OCI-LY7 (cell line): Measurements from ENCODE around the gene TMEM248.
"Not testable (repeated sequence)": the region's sequence is repeated elsewhere in the genome, so short reads cannot be mapped to it uniquely, and the experiment has no call there.

Experiments used
- EZH2phosphoT487 ChIP-seq: fragments of 200-600 bp; sonication (generic); IDR thresholded peaks from 2 replicates; pipeline ENCODE4 v1.6.1; 2018; ENCODE audit warnings: low read depth, borderline replicate concordance, mild to moderate bottlenecking, mixed run types, antibody characterized with exemption, low read length, moderate library complexity, mixed read lengths
- TF ChIP-seq, protein P1 (sequence below): fragments of 200-600 bp; sonication (generic); conservative IDR thresholded peaks from 2 replicates; pipeline ENCODE4 v1.5.1; 2014; ENCODE audit warnings: mild to moderate bottlenecking, antibody characterized with exemption, low read length, moderate library complexity, mixed read lengths

DNA sequence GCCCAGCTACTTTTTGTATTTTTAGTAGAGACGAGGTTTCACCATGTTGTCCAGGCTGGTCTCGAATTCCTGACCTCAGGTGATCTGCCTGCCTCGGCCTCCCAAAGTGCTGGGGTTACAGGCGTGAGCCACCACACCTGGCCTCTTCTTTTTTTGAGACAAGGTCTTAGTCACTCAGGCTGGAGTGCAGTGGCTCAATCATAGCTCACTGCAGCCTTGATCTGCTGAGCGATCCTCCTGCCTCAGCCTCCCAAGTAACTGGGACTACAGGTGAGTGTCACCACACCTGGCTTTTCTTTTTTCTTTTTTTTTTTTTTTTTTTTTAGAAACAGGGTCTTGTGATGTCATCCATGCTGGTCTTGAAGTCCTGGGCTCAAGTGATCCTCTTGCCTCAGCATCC, 48.0 kb downstream of the TMEM248 start:
- TF ChIP-seq, protein P1, sequence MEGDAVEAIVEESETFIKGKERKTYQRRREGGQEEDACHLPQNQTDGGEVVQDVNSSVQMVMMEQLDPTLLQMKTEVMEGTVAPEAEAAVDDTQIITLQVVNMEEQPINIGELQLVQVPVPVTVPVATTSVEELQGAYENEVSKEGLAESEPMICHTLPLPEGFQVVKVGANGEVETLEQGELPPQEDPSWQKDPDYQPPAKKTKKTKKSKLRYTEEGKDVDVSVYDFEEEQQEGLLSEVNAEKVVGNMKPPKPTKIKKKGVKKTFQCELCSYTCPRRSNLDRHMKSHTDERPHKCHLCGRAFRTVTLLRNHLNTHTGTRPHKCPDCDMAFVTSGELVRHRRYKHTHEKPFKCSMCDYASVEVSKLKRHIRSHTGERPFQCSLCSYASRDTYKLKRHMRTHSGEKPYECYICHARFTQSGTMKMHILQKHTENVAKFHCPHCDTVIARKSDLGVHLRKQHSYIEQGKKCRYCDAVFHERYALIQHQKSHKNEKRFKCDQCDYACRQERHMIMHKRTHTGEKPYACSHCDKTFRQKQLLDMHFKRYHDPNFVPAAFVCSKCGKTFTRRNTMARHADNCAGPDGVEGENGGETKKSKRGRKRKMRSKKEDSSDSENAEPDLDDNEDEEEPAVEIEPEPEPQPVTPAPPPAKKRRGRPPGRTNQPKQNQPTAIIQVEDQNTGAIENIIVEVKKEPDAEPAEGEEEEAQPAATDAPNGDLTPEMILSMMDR: not testable (repeated sequence)
- TF ChIP-seq EZH2phosphoT487: not testable (repeated sequence)
